CMK (cell line): ENCODE data around the gene ELMO1.

ENCODE experiments used
- DNase-seq: peaks from one replicate; pipeline ENCODE4 v3.0.0-alpha.2; 2010; ENCODE audit warnings: low read depth

Gene ELMO1

DNA sequence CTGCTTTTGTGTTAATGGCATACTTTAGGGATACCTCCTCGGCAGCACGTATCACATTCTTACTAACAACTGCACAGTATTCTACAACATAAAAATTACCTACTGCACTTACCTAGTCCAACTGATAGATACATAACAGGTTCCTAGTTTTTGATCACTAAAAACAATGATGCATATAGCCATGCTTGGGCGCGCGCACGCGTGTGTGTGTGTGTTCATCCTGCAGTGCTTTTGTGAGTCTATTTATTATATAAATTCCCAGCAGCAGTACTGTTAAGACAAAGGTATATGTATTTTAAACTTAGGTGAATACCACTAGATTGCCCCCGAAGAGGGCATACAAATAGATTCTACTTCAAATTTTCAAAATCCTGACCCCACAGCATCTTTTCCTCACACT lies 181.4 kb downstream of the ELMO1 start:
- DNase-seq, result no peak

DNA sequence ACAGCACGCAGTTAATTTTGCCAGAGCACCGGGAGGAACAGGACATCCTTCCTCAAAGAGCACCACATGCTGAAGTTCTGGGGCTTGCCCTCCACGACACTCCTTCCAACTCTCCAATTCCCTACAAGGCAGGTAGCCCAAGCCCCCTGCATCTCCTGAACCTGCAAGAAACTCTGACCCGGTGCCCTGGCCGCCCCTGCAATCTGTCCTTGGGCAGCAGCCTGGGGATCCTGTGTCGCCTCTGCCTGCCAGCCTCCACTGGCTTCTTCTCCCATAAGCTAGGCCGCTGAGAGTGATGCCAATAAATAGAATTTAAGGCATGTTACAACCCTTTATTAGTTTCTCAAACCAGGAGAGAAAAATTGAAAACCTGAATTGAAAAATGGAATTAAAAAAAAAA lies 182.8 kb downstream of the ELMO1 start:
- DNase-seq, result no peak

DNA sequence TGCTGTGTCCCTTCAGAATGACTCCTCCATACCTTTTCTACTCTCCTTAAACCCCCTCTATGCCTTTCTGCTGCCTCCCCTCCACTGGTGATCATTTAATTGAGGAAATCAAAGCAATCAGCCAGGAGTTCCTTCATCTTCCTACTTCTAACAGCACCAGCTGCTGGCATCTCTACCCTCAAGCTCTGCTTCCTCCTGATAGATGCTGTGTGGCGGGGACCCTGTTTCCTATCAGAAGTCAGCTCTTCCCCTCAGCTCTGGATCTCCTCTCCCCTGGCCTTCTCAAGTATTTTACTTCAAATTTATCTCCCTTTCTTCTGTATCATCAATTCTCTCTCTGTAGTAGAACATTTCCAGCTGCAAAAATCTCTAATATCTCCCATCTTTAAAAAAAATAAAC lies 183.7 kb downstream of the ELMO1 start:
- DNase-seq, result peak; percentile 27

DNA sequence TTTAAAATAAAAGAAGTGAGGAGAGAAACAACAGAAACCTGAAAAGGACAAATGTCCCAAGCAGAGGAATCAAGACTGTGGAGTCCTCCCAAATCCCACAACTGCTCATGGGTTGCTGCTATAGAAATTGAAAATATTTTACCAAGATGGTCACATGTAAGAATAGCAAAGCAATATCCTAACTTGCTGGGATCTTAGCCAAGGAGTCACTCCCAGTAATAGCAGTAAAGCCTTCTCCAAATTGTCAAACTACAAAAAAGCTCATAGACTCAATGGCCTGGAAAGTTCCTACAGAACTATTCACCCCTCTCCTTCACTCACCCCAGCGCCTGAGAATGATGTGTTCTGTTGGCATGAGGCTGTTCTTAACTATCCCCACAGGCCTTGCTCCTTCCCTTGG lies 186.5 kb downstream of the ELMO1 start:
- no peak for DNase-seq

DNA sequence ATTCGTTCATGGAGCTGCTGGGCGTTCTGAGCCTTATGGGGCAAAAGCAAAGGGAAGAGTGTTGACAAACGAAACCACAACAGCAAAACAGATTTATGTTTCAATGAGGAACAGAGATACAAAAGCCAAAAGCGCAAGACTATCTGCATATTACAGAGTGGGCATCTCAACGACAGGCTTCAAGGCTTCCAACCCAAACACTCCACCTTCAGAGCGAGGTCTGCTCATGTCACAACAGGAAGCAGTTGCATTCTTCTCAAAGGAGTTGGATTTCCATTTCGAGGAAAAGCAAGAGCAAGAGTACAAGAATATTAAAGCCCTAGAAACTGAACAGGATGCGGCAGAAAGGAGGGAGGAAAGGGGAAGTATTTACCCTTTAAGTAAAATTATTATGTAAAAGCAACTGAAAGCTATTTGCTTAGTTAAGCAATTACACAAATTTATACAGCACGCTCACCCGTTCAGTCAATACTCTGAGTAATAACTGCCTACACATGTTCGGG lies 189.3 kb downstream of the ELMO1 start:
- DNase-seq, result no peak

DNA sequence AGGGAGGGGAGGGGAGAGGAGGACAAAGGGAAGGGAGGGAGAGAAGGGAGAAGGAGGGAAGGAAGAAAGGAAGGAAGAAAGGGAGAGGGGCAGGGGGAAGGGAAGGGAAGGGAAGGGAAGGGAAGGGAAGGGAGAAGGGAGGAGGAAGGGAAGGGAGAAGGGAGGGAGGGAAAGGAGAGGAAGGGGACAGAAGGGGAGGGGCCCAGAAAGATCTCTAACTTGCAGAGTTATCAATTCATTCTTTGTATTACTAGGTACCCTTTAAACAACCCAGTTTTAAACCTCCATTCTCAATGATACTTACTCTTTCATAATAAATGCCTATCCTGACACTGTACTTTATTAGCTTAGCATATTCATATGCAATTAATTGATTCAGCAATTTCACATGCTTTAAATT lies 192.0 kb downstream of the ELMO1 start:
- DNase-seq, result no peak

DNA sequence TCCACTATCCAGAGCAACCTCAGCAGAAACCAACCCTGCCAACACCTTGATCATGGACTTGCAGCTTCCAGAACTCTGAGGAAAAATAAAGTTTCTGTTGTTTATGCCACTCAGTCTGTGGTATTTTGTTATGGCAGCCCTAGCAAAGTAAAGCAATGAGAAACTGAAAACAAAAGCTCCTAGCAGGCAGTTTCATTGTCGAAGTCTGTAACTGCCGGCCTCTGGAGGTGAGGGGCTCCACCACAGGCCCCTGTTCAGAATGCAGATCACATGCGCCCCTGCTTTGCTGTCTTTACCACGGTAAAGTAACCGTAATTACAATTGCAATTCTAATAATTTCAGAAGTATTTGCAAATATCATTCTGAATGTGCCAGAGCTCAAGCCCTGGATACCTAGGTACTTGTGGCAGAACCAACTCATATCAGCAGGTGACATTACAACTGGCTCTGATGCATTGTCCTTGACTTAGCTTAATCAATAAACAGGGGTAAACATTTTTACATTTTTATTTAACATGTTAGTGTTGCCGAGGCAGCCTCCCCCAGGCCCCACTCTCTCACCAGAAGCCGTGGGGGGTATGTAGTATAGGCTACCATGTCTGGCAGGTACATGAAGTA lies 193.2 kb downstream of the ELMO1 start:
- no peak for DNase-seq

DNA sequence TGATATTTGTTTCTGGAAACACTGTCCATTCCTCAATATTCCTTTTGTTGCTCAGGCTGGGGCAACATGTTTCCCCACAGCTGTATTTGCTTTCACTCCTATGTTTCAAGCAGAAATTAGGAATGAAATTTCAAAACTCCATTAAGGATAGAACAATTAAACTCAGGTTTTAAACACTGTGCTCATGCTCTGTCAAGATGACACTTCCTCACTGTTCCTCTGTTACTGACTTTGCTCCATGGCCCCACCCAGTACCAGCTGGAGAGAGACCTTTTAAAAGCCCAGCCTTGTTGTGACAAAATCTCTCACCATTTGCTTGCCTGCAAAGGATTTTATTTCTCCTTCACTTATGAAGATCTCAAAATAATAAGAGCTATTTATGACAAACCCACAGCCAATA lies 197.4 kb downstream of the ELMO1 start:
- no peak for DNase-seq

DNA sequence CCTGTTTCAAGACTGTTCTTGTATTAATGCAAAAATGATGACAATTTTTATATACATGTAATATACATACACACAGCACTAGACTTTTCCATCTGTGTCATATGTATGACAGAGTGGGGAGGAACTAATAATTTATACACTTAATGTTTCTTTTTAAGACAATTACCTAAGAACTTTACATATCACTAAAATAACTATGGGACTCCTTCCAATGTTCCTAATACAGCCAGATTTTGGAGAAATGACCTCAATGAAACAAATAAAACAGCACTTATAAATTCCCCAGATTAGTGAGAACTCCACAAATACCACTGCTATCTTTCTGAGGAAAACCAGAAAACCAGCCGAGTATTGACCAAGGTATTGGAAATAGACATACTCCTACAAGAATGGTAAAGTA lies 199.4 kb downstream of the ELMO1 start:
- DNase-seq, result no peak

DNA sequence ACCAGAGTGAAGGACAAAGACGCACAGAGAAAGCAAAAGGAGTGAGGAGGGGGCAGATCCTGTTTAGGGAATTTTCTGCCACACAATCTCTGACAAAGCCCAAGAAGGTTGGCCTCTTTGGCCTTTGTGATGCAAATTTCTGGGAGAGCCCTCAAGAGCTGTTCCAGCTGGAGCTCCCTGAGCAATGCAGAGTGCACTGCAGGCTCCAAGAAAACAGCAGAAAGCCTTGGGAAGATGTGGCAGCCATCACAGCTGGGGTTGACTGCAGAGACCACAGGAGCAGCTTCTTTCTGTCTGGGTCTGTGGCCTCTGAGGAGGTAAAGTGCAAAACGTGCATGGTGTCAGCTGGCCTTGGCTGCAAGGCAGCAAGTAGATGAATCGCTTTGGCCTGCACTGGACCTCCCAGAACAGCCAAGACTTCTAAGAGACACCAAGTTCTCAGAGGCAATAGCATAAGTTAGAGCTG lies 200.2 kb downstream of the ELMO1 start:
- DNase-seq, result no peak

DNA sequence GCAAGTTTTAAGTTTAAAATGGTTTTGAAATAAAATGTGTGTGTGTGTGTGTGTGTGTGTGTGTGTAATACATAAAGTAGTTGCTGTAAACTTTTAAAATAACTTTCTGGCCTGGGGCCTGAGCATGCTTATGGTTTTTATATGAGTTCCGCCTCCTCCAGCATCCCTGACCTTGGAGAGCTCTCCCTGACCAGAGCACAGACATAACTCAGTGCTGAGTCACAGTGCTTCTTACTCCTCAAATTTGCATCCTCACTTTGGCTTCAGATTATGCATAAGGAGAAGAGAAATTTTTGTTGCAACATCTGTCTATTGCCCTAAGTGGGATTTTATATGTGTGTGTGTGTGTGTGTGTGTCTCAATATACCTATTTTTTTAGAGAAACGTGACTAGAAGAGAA lies 200.8 kb downstream of the ELMO1 start:
- no peak for DNase-seq

DNA sequence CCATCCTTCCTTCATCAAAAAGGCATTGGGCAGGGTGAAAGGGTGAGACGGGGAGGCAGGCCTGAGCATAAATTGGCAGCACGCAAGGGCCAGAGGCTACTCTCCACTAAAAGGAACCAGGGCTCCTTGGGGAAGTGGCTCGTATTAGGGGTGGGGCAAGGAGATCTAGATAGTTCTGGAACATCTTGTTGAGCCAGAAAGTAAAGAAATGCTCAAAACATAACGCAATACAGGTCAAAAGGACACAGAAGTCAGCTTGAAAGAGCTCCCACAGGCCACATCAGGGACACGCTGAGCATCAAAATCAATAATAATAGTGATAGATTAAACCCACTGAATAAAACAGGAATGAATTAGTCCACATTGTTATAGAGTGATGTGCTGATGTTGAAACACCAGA lies 203.1 kb downstream of the ELMO1 start:
- DNase-seq, result no peak

DNA sequence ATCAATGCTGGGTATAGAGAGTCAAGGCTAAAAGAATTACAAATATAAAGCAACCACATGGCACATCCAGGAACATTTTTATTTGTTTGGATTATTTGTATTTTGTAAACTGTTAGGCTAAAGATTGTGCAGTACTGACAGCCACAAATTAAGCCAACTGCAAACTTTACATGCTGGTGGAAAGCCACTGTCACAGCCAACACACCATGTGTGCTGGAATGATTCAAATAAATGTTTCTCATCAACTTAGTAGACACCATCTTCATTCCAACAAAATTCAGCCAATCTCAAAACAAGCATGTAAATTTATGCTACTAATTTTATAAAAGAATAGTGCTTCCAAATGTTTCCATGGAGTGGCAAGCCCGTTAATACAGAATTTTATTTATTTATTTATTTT lies 211.8 kb downstream of the ELMO1 start:
- DNase-seq, result no peak

DNA sequence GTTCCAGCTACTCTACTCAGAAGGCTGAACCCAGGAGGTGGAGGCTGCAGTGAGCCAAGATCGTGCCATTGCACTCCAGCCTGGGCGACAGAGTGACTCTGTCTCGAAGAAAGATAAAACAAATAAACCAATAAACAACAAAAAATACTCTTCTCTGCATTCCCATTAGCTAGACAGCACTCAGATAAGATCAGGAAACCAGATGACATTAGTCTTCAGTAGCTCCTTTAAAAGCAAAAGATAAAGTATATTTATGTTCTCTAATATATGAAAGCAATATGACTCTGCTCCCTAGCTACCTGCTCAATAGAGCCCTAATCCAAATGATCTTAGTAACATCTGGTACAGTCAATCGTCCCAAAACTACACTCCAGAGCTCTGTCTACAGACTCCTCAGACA lies 212.9 kb downstream of the ELMO1 start:
- no peak for DNase-seq

DNA sequence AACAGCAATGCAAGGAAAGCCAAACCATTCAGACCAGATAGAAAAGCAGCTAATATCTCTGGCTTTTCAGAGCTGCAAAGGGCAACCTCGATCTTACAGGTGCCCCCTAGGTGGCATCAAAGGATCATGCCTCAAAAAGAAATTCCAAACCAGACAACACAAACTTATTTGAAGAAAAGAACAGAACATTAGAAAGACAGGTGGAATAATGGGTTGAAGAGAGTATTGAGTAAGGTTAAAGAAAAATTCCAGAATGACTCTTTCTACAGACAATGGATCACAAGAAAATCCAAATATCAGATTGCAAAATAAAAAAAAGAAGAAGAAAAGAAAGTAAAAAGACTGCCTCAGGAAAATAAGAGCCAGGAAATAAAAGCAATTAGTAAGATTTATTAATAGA lies 213.7 kb downstream of the ELMO1 start:
- DNase-seq, result no peak

DNA sequence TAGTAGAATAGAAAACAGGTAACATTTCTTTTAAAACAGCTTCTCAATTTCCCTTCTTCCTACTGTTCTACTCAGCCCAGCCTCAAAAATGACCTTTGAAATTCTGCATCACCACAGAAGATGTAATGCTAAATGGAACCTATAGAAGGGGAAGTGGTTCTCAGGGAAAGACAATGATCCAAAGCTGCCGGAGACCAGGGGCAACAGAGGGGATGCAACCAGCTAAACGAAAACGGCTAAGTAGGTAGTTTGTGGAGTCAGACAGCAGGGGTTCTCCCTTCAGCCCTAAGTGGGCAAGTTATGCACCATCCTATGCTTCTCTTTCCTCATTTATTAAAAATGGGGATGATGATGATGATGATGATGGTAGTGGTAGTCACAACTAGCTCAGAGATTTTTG lies 214.3 kb downstream of the ELMO1 start:
- no peak for DNase-seq

DNA sequence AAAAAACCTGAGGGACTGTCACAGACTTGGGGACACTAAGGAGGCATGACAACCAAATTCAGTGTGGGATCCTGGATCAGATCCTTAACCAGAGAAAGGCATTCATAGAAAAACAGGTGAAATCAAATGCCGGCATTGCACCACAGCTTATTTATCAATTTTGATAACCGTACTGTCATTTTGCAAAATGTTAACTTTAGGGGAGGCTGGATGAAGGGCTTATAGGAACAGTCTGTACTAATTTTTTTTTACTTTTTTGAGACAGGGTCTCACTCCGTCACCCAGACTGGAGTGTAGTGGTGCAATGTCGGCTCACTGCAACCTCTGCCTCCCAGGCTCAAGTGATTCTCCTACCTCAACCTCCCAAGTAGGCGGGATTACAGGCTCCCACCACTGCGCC lies 217.1 kb downstream of the ELMO1 start:
- DNase-seq, result no peak

DNA sequence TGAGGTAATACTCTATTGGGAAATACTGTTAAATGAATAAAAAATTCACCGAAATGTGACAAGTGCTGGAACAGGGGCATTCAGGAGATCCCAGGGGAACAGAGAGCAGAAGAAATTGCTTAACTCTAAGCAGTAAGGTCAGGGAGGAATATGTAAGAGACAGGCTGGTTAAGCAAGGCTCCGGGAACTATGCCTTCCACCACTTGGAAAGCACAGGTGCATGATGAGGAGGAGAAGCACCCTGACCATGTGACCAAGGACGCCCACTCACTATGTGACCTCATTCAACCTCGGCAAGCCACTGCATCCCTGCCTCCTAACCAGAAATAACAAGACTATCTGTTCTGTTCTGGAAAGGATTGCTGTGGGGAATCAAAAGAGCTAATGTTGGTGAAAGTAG lies 218.4 kb downstream of the ELMO1 start:
- no peak for DNase-seq

DNA sequence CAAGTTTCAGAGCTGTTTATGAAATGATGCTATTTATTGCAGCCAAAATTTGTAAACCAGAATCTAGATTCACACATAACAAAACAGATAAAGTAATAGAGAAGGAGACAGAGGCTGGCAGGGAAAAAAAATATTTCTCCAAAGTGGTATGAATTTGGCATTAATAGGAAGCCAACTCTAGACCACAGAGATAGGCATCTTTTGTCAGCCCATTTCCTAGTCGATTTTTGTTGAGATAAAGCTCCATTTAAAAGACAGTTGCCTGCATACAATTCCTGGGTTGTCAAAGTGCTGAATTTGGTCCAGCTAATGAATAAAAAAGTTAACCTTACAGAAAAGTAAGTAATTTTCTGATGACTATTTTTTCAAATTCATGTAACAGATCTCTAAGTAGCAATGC lies 219.3 kb downstream of the ELMO1 start:
- no peak for DNase-seq

DNA sequence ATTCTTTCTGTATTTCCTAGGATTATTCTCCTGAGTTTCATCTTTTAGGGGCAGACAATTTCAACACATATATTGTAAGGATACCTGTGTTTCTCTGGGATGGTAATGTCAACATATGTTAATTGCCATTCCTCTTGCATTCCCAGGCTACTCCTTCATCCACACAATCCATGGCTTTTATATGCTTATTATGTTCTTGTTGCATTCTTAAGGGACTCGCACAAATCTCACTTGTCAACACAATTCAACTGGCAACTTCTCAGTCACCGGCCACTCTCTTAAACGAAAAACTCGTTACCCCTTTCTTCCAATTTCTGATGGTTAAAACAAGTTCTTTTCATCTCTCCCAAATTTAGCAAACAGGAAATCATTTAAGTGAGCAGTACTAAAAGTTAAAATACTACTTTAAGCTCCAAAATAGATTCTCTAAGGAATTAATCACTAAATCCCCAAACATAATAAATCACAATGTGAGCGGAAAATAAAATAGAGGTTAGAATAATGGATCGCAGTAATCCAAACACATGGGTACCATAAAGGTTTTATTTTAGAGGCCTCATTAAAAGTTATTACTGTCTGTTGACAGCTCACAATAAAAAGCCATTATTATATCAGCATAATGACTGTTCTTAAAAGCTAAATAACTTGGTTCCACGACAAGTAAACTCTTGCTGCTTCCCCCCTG lies 223.2 kb downstream of the ELMO1 start:
- DNase-seq, result no peak

DNA sequence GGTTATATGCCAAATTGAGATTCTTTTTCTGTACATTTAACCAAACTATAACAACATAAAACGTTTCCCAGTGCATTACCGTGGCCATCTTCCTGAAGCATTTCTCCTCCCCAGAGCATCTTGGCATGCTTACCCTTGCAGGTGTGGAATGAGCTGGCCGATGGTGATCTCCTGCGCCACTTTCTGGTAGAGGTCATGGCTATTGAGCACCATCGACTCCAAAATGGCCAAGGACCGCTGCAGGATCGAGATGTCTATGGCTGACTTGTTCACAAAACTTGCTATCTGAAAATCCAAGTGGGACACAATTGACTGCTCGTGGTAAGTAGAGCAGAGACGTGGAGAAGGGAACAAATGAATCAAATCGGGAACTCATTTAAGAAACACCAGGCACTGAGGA lies 223.9 kb downstream of the ELMO1 start:
- DNase-seq, result no peak

DNA sequence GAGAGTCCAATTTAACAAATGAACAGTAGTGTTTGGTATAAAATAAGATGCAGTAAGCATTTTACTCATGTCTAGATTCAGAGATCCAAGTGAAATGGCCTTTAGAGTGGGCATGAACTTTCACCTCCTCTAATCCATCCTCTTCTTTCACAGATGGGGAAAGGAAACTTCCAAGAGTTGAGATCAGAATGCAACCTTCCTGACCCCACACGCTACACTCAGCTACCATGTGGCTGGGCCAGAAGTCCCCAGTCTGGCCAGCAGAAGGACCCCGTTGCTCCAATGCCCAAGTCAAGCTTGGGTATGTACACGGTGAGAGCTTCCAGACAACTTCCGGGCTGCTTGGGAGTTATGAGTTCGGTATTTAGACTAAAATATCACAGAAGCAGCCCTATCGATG lies 228.0 kb downstream of the ELMO1 start:
- no peak for DNase-seq

DNA sequence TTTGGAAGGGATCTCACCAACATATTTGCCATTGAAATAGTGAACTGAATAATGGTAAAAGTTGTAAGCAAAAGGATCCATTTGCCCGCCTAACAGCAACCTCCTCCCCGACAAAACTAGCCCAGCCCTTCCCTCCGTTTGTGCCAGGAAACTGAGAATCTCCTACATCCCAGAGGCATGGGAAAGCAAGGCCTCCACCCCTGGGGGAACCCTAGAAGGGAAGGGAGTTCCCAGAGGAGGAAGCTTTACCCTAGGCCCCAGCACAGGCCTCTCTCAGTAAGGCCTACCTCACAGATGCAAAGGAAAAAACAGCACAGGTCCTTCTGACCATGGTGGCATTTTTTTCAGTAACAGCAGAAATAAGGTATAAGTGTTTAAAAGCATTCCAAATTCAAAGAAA lies 229.7 kb downstream of the ELMO1 start:
- no peak for DNase-seq

DNA sequence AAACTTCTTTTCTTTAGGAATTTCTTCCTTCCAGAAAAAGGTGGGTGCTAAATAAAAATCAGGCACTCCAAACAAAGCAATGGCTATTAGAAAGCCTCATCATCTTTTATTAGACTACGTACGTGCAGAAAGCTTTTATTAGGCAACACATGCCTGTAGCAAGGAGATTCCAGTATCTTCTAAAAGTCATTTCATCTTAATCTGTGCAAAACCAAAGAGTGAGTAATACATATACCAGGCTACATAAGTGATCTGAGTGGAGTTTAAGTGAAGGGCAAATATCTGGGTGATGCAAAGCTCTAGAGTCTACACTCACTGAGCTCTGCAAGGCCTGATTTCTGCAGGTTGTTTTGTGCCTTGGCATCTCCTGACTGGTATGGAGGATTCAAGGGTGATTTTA lies 231.7 kb downstream of the ELMO1 start:
- no peak for DNase-seq
